Glutamatergic neuron (in vitro differentiated cells): ENCODE data around the gene POU6F1. TPM values are rescaled to one million over a fixed set of nuclear protein-coding genes. Genes with fewer than 3 reads are reported as not detected.
"Not testable (repeated sequence)": the region's sequence is repeated elsewhere in the genome, so short reads cannot be mapped to it uniquely, and the experiment has no call there.

Experiments
- DNase-seq: peaks from one replicate; pipeline ENCODE4 v3.0.0; 2022
- H3K27ac Mint-ChIP-seq: one replicate; pipeline ENCODE4 v1.8.0; 2020; ENCODE audit warnings: mild to moderate bottlenecking, mixed read lengths, inconsistent platforms; ENCODE audit not compliant: unreplicated experiment
- H3K27me3 Mint-ChIP-seq: one replicate; pipeline ENCODE4 v1.8.0; 2020; ENCODE audit warnings: mild to moderate bottlenecking, moderate library complexity, mixed read lengths, inconsistent platforms; ENCODE audit not compliant: unreplicated experiment
- H3K36me3 Mint-ChIP-seq: one replicate; pipeline ENCODE4 v1.8.0; 2020; ENCODE audit warnings: mild to moderate bottlenecking, mixed read lengths, inconsistent platforms; ENCODE audit not compliant: unreplicated experiment
- H3K4me1 Mint-ChIP-seq: one replicate; pipeline ENCODE4 v1.8.0; 2020; ENCODE audit warnings: mild to moderate bottlenecking, low read depth, mixed read lengths, inconsistent platforms; ENCODE audit not compliant: unreplicated experiment
- H3K4me3 Mint-ChIP-seq: one replicate; pipeline ENCODE4 v1.8.0; 2020; ENCODE audit warnings: mild to moderate bottlenecking, mixed read lengths, inconsistent platforms; ENCODE audit not compliant: unreplicated experiment
- H3K9me3 Mint-ChIP-seq: one replicate; pipeline ENCODE4 v1.8.0; 2020; ENCODE audit warnings: mild to moderate bottlenecking, moderate library complexity, mixed read lengths, inconsistent platforms; ENCODE audit not compliant: unreplicated experiment
- total RNA-seq: library from RNA; stranded (reverse); fragmentation: NEBNext Ultra II Directional; extraction: Animal tissue kit (Norgen Biotek cat#: 25700); gene quantifications from one replicate; pipeline ENCODE4 v1.2.1, GENCODE V29; 2021; ENCODE audit not compliant: unreplicated experiment
- TF ChIP-seq, protein P1 (sequence below): fragments of 200-600 bp; sonication (generic); IDR thresholded peaks from one replicate; pipeline ENCODE4 v1.5.0; 2021; ENCODE audit not compliant: partially characterized antibody, unreplicated experiment

Gene POU6F1
- total RNA-seq, 1 donor from 2014 or later, result 6.0 TPM

DNA sequence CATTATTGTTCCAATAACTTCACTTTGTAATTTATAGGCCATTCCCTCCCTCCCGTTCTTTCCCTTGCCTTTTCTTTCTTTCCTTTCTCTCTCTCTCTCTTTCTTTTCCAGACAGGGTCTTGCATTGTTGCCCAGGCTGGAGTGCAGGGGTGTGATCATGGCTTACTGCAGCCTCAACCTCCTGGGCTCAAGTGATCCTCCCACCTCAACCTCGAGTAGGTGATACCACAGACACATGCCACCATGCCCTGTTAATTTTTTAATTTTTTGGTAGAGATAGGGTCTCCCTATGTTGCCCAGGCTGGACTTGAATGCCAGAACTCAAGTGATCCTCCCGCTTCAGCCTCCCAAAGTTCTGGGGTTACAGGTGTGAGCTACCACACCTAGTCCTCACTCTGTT lies 6.8 kb upstream of the POU6F1 start:
- Mint-ChIP-seq H3K9me3 (no peaks in the 10 kb centered on the region), H3K4me3 (no peak overlapping the region), H3K27me3 (no peaks in the 10 kb centered on the region), H3K27ac (no peak overlapping the region), H3K4me1 (peaks cover 2% of the 10 kb centered on the region), H3K36me3 (no peaks in the 10 kb centered on the region)
- no peak for DNase-seq
- TF ChIP-seq, protein P1, sequence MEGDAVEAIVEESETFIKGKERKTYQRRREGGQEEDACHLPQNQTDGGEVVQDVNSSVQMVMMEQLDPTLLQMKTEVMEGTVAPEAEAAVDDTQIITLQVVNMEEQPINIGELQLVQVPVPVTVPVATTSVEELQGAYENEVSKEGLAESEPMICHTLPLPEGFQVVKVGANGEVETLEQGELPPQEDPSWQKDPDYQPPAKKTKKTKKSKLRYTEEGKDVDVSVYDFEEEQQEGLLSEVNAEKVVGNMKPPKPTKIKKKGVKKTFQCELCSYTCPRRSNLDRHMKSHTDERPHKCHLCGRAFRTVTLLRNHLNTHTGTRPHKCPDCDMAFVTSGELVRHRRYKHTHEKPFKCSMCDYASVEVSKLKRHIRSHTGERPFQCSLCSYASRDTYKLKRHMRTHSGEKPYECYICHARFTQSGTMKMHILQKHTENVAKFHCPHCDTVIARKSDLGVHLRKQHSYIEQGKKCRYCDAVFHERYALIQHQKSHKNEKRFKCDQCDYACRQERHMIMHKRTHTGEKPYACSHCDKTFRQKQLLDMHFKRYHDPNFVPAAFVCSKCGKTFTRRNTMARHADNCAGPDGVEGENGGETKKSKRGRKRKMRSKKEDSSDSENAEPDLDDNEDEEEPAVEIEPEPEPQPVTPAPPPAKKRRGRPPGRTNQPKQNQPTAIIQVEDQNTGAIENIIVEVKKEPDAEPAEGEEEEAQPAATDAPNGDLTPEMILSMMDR, result no peak

DNA sequence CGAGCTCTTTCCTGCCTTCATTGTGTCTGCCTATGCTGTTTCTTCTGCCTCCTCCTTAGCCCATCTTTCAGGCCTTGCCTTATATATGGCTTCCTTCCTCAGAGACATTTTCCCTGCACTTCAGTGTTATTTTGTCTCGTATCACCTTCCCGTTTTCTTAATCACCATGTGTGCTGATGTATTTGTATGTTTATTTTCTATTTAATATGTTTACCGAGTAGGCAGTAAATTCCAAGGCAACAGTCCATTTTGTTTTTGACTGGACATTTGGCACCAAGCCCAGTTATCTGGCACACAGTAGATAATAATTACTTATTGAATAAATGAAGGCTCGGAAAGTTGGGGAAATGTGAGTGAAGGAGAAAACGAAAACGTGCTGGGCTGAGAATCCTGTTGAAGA lies 4.6 kb upstream of the POU6F1 start:
- TF ChIP-seq, protein P1, result no peak
- H3K27me3 Mint-ChIP-seq, result peaks cover 2% of the 10 kb centered on the region
- no peaks in the 10 kb centered on the region for H3K36me3 Mint-ChIP-seq
- peak overlapping the region; percentile 10 for H3K27ac Mint-ChIP-seq
- peaks cover 12% of the 10 kb centered on the region for H3K4me1 Mint-ChIP-seq
- DNase-seq, result no peak
- H3K9me3 Mint-ChIP-seq, result peaks cover 2% of the 10 kb centered on the region
- no peak overlapping the region for H3K4me3 Mint-ChIP-seq

DNA sequence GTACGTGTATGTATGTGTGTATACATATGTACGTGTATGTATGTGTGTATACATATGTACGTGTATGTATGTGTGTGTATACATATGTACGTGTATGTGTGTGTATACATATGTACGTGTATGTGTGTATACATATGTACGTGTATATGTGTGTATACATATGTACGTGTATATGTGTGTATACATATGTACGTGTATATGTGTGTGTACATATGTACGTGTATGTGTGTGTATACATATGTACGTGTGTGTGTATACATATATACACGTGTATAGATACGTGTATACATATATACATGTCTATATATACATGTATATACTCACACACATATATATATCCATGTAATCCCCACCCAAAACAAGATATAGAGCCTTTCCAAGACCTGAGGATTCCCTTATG lies 2.0 kb upstream of the POU6F1 start:
- H3K4me3 Mint-ChIP-seq, result not testable (repeated sequence)

DNA sequence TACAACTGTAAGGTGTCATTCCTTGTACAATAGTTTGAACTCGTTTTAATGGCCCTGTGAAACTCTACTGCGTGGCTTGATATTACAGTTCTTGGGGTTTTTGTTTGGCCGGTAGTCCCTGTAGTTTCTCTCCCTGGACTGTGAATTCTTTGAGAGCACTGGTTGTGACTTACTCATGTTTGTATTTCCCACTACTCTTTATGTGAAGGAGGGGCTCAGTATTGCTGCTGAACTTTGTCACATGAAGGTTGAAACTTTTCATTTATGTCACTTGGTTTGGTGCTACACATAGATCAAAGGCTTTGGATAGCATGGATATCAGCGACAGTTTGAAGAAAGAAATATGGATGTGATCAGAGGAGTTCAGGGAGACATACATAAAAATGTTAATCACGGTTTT lies 1.5 kb upstream of the POU6F1 start:
- peaks cover 9% of the 10 kb centered on the region for H3K4me1 Mint-ChIP-seq
- no peaks in the 10 kb centered on the region for H3K36me3 Mint-ChIP-seq
- peak overlapping the region; percentile 67 for H3K4me3 Mint-ChIP-seq
- H3K27ac Mint-ChIP-seq, result peak overlapping the region; percentile 20
- TF ChIP-seq, protein P1, result no peak
- H3K27me3 Mint-ChIP-seq, result peaks cover 2% of the 10 kb centered on the region
- peaks cover 2% of the 10 kb centered on the region for H3K9me3 Mint-ChIP-seq
- DNase-seq, result no peak

More for the DNA sequence above, 2.0 kb upstream of the POU6F1 start:
- not testable (repeated sequence) for H3K27ac Mint-ChIP-seq, H3K36me3 Mint-ChIP-seq, H3K9me3 Mint-ChIP-seq, H3K27me3 Mint-ChIP-seq, H3K4me1 Mint-ChIP-seq, DNase-seq

DNA sequence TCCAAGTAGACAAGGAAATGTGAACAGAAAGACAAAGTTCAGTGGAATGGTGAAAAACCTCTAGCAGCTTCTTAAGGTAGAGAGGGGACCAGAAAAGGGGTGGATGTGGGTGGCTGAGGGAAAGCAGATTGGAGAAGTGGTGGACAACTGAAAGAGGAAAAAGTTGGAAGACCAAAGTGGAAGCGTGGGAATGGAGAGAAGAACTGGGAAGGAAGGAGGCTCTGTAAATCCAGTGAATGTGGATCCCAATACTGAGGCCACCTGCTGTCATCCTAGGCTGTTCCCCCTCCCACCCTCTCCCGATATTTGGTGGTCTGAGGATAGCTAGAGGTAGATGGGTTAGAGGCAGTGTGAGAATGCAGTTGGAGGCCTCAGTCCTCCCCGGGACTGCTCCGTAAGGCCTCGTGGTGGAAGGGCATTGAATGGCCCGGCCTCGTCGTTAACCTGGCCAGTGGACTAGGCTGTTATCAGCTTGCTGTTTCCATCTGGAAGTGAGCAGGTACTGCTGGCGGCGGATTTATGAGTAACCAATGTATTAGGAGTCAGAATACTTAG lies 822 bp upstream of the POU6F1 start:
- Mint-ChIP-seq H3K4me3 (peak overlapping the region; percentile 80), H3K36me3 (no peaks in the 10 kb centered on the region)
- no peak for DNase-seq

More for the DNA sequence above, 822 bp upstream of the POU6F1 start:
- H3K27me3 Mint-ChIP-seq, result peaks cover 2% of the 10 kb centered on the region
- TF ChIP-seq, protein P1, result no peak
- peaks cover 2% of the 10 kb centered on the region for H3K9me3 Mint-ChIP-seq
- H3K27ac Mint-ChIP-seq, result peak overlapping the region; percentile 33
- H3K4me1 Mint-ChIP-seq, result peaks cover 9% of the 10 kb centered on the region
